Nephron progenitor cell (in vitro differentiated cells): ENCODE data around the gene TRIM37.

Experiments
- DNase-seq: peaks from one replicate; pipeline ENCODE4 v3.0.0; 2021
- H3K27ac Mint-ChIP-seq: 2 replicates; pipeline ENCODE4 v1.8.0; 2021; ENCODE audit warnings: mild to moderate bottlenecking, moderate library complexity, mixed read lengths
- H3K27me3 Mint-ChIP-seq: 2 replicates; pipeline ENCODE4 v1.8.0; 2021; ENCODE audit warnings: mild to moderate bottlenecking, low read depth, mixed read lengths; ENCODE audit not compliant: poor library complexity
- H3K36me3 Mint-ChIP-seq: 2 replicates; pipeline ENCODE4 v1.8.0; 2021; ENCODE audit warnings: low read depth, mixed read lengths
- H3K4me1 Mint-ChIP-seq: 2 replicates; pipeline ENCODE4 v1.8.0; 2021; ENCODE audit warnings: mixed read lengths
- H3K4me3 Mint-ChIP-seq: 2 replicates; pipeline ENCODE4 v1.8.0; 2021; ENCODE audit warnings: mild to moderate bottlenecking, moderate library complexity, mixed read lengths
- H3K9me3 Mint-ChIP-seq: 2 replicates; pipeline ENCODE4 v1.8.0; 2021; ENCODE audit warnings: mild to moderate bottlenecking, moderate library complexity, mixed read lengths
- TF ChIP-seq, protein P1 (sequence below): fragments of 200-600 bp; sonication (generic); IDR thresholded peaks from 2 replicates; pipeline ENCODE4 v1.5.0; 2021; ENCODE audit warnings: antibody characterized with exemption

The TRIM37 gene

GRCh38 chr17:59008737-59009136, 97.9 kb downstream of the TRIM37 start:
- H3K27me3 Mint-ChIP-seq: no peaks in the 10 kb centered on the region
- H3K36me3 Mint-ChIP-seq: peaks cover 14% of the 10 kb centered on the region
- no peaks in the 10 kb centered on the region for H3K9me3 Mint-ChIP-seq
- H3K4me3 Mint-ChIP-seq: no peak overlapping the region
- TF ChIP-seq, protein P1, sequence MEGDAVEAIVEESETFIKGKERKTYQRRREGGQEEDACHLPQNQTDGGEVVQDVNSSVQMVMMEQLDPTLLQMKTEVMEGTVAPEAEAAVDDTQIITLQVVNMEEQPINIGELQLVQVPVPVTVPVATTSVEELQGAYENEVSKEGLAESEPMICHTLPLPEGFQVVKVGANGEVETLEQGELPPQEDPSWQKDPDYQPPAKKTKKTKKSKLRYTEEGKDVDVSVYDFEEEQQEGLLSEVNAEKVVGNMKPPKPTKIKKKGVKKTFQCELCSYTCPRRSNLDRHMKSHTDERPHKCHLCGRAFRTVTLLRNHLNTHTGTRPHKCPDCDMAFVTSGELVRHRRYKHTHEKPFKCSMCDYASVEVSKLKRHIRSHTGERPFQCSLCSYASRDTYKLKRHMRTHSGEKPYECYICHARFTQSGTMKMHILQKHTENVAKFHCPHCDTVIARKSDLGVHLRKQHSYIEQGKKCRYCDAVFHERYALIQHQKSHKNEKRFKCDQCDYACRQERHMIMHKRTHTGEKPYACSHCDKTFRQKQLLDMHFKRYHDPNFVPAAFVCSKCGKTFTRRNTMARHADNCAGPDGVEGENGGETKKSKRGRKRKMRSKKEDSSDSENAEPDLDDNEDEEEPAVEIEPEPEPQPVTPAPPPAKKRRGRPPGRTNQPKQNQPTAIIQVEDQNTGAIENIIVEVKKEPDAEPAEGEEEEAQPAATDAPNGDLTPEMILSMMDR: no peak
- peak overlapping the region; percentile 21 for H3K27ac Mint-ChIP-seq
- peaks cover 5% of the 10 kb centered on the region for H3K4me1 Mint-ChIP-seq
- no peak for DNase-seq

- Mint-ChIP-seq H3K9me3 (no peaks in the 10 kb centered on the region), H3K4me3 (no peak overlapping the region), H3K4me1 (peaks cover 5% of the 10 kb centered on the region), H3K27me3 (no peaks in the 10 kb centered on the region), H3K27ac (peak overlapping the region; percentile 13), H3K36me3 (peaks cover 12% of the 10 kb centered on the region)
- TF ChIP-seq, protein P1: no peak
- DNase-seq: no peak
Observed at GRCh38 chr17:59007995-59008394, 98.7 kb downstream of the TRIM37 start.

- H3K36me3 Mint-ChIP-seq: peaks cover 22% of the 10 kb centered on the region
- H3K27me3 Mint-ChIP-seq: no peaks in the 10 kb centered on the region
- no peak overlapping the region for H3K4me3 Mint-ChIP-seq
- peak; percentile 76 for DNase-seq
- no peaks in the 10 kb centered on the region for H3K9me3 Mint-ChIP-seq
- TF ChIP-seq, protein P1: peak; percentile 99
- H3K4me1 Mint-ChIP-seq: peaks cover 12% of the 10 kb centered on the region
- peak overlapping the region; percentile 2 for H3K27ac Mint-ChIP-seq
Observed at GRCh38 chr17:59004338-59005111, 102.2 kb downstream of the TRIM37 start.

DNA sequence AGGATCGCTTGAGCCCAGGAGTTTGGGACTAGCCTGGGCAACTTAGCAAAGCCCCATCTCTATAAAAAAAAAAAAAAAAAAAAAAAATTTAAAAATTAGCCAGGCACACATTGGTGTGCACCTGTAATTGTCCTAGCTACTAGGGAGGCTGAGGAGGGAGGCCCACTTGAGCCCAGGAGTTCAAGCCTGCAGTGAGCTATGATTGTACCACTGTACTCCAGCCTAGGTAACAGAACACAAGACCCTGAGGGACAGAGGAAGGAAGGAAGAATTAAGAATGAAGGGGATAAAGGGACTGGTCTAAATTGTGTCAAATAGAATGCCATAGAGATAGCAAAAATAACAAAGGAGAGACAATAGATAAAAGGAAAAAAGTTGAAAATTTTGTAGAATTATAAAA, 102.8 kb downstream of the TRIM37 start:
- Mint-ChIP-seq H3K4me3 (no peak overlapping the region), H3K36me3 (peaks cover 26% of the 10 kb centered on the region), H3K9me3 (no peaks in the 10 kb centered on the region), H3K4me1 (peaks cover 12% of the 10 kb centered on the region), H3K27me3 (no peaks in the 10 kb centered on the region), H3K27ac (peak overlapping the region; percentile 13)
- no peak for DNase-seq
- TF ChIP-seq, protein P1: no peak

DNA sequence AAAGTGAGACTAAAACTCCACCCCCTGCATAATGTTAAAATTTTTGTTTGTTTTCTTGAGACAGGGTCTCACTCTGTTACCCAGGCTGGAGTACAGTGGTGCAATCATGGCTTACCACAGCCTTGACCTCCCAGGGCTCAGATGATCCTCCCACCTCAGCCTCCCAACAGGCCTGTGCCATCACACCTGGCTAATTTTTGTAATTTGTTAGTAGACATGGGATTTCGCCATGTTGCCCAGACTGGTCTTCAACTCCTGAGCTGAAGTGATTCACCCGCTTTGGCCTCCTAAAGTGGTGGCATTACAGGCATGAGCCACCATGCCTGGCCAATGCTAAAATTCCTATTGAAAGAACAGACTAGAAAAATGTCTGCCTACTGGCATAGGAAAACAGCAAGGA, 103.8 kb downstream of the TRIM37 start:
- peaks cover 12% of the 10 kb centered on the region for H3K4me1 Mint-ChIP-seq
- H3K27ac Mint-ChIP-seq: no peak overlapping the region
- TF ChIP-seq, protein P1: no peak
- no peak overlapping the region for H3K4me3 Mint-ChIP-seq
- peaks cover 34% of the 10 kb centered on the region for H3K36me3 Mint-ChIP-seq
- H3K27me3 Mint-ChIP-seq: no peaks in the 10 kb centered on the region
- H3K9me3 Mint-ChIP-seq: no peaks in the 10 kb centered on the region
- no peak for DNase-seq

GRCh38 chr17:59002126-59002525, 104.6 kb downstream of the TRIM37 start:
- Mint-ChIP-seq H3K27ac (no peak overlapping the region), H3K4me1 (peaks cover 12% of the 10 kb centered on the region), H3K9me3 (no peaks in the 10 kb centered on the region), H3K4me3 (no peak overlapping the region), H3K27me3 (peaks cover 3% of the 10 kb centered on the region), H3K36me3 (peaks cover 34% of the 10 kb centered on the region)
- TF ChIP-seq, protein P1: no peak
- no peak for DNase-seq
